ENCODE measurements around the gene MPRIP.

Gene MPRIP

DNA sequence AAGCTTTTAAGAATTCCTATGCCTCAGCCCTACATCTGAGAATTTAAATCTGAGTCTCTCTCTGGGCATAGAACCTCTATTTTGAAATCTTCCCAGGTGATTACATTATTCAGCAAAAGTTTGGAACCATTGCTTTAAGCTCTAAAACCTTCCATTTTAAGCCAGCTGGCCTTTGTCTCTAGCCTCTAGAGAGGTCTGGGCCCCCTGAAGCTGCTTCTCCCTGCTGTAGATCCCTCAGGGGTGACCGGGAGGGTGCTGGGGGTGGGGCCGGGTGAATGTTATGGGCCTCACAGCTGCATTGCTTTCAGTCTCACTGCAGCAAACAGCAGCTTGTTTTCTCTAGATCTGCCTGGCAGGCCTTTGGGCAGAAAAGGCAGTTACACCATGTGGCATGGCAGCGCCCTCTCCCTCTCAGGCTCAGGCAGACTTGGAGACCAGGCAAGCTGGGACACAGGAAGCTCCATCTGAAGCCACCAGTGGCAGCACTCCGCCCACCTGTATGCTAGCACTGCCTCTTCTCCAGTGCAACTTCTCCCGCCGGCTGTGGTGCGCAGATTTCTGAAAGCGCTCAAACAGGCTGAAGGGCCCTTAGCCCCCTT lies 66.3 kb downstream of the MPRIP start:
- H3K27ac ChIP-seq (ENCODE audit: extremely low read depth, low read depth, low read length), result 0 out of 2 replicates have a peak overlapping the region, but pooled peaks have one; percentile 22
- peaks cover 8% of the 10 kb centered on the region for H3K4me1 ChIP-seq (ENCODE audit: control insufficient read depth, insufficient read depth, low read length)
- CTCF ChIA-PET, result interaction anchor here (0.7 to 1.2 kb wide), 2 partner anchors 63 to 303 kb away, joined by 3 read pairs; no protein-coding TSS in a partner anchor
- H3K4me3 ChIP-seq (ENCODE audit: low read depth, low read length), result no peak overlapping the region
- H3K36me3 ChIP-seq (ENCODE audit: control insufficient read depth in 2 of 2, insufficient read depth in 1 of 2, low read length in 2 of 2), result peaks cover 0 to 24% of the 10 kb centered on the region in 2 experiments; a peak in 1 of 3 replicates
- H3K9me3 ChIP-seq (ENCODE audit: control insufficient read depth, insufficient read depth, low read depth, low read length), result no peaks in the 10 kb centered on the region
- POLR2A ChIA-PET, result no interaction called here
- TF ChIP-seq ZNF157 (tag by site-specific recombination; IDR thresholded peaks at IDR 0.05) (no peak), PRDM1 (tag by site-specific recombination; IDR thresholded peaks at IDR 0.05) (no peak), ZNF707 (tag by site-specific recombination; IDR thresholded peaks at IDR 0.05) (no peak), ZNF610 (tag by site-specific recombination; IDR thresholded peaks at IDR 0.05; ENCODE audit: borderline replicate concordance) (no peak), ZFP69B (tag by site-specific recombination; IDR thresholded peaks at IDR 0.05) (no peak), ZNF37A (tag by site-specific recombination; IDR thresholded peaks at IDR 0.05) (no peak), ZNF423 (tag by site-specific recombination; IDR thresholded peaks at IDR 0.05) (no peak), ZNF549 (tag by site-specific recombination; IDR thresholded peaks at IDR 0.05) (no peak), ZNF266 (tag by site-specific recombination; IDR thresholded peaks at IDR 0.05; ENCODE audit: low read depth) (no peak), ZNF776 (tag by site-specific recombination; IDR thresholded peaks at IDR 0.05; ENCODE audit: borderline replicate concordance) (no peak), ZIC2 (tag by site-specific recombination; IDR thresholded peaks at IDR 0.05) (0 out of 2 replicates have a peak, but pooled peaks have one; percentile 18), ZNF221 (tag by site-specific recombination; IDR thresholded peaks at IDR 0.05; ENCODE audit: borderline replicate concordance) (no peak), ZNF658 (tag by site-specific recombination; IDR thresholded peaks at IDR 0.05) (no peak), ZNF114 (tag by site-specific recombination; IDR thresholded peaks at IDR 0.05) (no peak), ZNF596 (tag by site-specific recombination; IDR thresholded peaks at IDR 0.05) (no peak), ZNF24 (tag by site-specific recombination; IDR thresholded peaks at IDR 0.05) (no peak), SCRT2 (tag by site-specific recombination; IDR thresholded peaks at IDR 0.05) (peak; percentile 68; the same call in 1 of the 2 replicates), ZNF530 (tag by site-specific recombination; IDR thresholded peaks at IDR 0.05; ENCODE audit: low read depth) (no peak), ZBTB20 (tag by site-specific recombination; IDR thresholded peaks at IDR 0.05) (no peak), ZNF501 (tag by site-specific recombination; IDR thresholded peaks at IDR 0.05) (no peak), ZNF10 (tag by site-specific recombination; IDR thresholded peaks at IDR 0.05) (no peak)
- TF ChIP-seq, protein P1, sequence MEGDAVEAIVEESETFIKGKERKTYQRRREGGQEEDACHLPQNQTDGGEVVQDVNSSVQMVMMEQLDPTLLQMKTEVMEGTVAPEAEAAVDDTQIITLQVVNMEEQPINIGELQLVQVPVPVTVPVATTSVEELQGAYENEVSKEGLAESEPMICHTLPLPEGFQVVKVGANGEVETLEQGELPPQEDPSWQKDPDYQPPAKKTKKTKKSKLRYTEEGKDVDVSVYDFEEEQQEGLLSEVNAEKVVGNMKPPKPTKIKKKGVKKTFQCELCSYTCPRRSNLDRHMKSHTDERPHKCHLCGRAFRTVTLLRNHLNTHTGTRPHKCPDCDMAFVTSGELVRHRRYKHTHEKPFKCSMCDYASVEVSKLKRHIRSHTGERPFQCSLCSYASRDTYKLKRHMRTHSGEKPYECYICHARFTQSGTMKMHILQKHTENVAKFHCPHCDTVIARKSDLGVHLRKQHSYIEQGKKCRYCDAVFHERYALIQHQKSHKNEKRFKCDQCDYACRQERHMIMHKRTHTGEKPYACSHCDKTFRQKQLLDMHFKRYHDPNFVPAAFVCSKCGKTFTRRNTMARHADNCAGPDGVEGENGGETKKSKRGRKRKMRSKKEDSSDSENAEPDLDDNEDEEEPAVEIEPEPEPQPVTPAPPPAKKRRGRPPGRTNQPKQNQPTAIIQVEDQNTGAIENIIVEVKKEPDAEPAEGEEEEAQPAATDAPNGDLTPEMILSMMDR (tag by site-specific recombination; IDR thresholded peaks at IDR 0.05), result peak; percentile 45
- TF ChIP-seq, protein P2, sequence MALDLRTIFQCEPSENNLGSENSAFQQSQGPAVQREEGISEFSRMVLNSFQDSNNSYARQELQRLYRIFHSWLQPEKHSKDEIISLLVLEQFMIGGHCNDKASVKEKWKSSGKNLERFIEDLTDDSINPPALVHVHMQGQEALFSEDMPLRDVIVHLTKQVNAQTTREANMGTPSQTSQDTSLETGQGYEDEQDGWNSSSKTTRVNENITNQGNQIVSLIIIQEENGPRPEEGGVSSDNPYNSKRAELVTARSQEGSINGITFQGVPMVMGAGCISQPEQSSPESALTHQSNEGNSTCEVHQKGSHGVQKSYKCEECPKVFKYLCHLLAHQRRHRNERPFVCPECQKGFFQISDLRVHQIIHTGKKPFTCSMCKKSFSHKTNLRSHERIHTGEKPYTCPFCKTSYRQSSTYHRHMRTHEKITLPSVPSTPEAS (tag by site-specific recombination; IDR thresholded peaks at IDR 0.05), result no peak
- TF ChIP-seq, protein P3, sequence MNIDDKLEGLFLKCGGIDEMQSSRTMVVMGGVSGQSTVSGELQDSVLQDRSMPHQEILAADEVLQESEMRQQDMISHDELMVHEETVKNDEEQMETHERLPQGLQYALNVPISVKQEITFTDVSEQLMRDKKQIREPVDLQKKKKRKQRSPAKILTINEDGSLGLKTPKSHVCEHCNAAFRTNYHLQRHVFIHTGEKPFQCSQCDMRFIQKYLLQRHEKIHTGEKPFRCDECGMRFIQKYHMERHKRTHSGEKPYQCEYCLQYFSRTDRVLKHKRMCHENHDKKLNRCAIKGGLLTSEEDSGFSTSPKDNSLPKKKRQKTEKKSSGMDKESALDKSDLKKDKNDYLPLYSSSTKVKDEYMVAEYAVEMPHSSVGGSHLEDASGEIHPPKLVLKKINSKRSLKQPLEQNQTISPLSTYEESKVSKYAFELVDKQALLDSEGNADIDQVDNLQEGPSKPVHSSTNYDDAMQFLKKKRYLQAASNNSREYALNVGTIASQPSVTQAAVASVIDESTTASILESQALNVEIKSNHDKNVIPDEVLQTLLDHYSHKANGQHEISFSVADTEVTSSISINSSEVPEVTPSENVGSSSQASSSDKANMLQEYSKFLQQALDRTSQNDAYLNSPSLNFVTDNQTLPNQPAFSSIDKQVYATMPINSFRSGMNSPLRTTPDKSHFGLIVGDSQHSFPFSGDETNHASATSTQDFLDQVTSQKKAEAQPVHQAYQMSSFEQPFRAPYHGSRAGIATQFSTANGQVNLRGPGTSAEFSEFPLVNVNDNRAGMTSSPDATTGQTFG (tag by site-specific recombination; IDR thresholded peaks at IDR 0.05; ENCODE audit: borderline replicate concordance), result no peak
- TF ChIP-seq, protein P4, sequence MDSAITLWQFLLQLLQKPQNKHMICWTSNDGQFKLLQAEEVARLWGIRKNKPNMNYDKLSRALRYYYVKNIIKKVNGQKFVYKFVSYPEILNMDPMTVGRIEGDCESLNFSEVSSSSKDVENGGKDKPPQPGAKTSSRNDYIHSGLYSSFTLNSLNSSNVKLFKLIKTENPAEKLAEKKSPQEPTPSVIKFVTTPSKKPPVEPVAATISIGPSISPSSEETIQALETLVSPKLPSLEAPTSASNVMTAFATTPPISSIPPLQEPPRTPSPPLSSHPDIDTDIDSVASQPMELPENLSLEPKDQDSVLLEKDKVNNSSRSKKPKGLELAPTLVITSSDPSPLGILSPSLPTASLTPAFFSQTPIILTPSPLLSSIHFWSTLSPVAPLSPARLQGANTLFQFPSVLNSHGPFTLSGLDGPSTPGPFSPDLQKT (IDR thresholded peaks at IDR 0.05; ENCODE audit: borderline replicate concordance, low read depth, low read length), result no peak
- TF ChIP-seq, protein P5, sequence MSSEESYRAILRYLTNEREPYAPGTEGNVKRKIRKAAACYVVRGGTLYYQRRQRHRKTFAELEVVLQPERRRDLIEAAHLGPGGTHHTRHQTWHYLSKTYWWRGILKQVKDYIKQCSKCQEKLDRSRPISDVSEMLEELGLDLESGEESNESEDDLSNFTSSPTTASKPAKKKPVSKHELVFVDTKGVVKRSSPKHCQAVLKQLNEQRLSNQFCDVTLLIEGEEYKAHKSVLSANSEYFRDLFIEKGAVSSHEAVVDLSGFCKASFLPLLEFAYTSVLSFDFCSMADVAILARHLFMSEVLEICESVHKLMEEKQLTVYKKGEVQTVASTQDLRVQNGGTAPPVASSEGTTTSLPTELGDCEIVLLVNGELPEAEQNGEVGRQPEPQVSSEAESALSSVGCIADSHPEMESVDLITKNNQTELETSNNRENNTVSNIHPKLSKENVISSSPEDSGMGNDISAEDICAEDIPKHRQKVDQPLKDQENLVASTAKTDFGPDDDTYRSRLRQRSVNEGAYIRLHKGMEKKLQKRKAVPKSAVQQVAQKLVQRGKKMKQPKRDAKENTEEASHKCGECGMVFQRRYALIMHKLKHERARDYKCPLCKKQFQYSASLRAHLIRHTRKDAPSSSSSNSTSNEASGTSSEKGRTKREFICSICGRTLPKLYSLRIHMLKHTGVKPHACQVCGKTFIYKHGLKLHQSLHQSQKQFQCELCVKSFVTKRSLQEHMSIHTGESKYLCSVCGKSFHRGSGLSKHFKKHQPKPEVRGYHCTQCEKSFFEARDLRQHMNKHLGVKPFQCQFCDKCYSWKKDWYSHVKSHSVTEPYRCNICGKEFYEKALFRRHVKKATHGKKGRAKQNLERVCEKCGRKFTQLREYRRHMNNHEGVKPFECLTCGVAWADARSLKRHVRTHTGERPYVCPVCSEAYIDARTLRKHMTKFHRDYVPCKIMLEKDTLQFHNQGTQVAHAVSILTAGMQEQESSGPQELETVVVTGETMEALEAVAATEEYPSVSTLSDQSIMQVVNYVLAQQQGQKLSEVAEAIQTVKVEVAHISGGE (tag by site-specific recombination; conservative IDR thresholded peaks at IDR 0.05; ENCODE audit: low read depth), result no peak
- TF ChIP-seq, protein P6, sequence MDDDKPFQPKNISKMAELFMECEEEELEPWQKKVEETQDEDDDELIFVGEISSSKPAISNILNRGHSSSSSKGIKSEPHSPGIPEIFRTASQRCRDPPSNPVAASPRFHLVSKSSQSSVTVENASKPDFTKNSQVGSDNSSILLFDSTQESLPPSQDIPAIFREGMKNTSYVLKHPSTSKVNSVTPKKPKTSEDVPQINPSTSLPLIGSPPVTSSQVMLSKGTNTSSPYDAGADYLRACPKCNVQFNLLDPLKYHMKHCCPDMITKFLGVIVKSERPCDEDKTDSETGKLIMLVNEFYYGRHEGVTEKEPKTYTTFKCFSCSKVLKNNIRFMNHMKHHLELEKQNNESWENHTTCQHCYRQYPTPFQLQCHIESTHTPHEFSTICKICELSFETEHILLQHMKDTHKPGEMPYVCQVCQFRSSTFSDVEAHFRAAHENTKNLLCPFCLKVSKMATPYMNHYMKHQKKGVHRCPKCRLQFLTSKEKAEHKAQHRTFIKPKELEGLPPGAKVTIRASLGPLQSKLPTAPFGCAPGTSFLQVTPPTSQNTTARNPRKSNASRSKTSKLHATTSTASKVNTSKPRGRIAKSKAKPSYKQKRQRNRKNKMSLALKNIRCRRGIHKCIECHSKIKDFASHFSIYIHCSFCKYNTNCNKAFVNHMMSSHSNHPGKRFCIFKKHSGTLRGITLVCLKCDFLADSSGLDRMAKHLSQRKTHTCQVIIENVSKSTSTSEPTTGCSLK (tag by site-specific recombination; IDR thresholded peaks at IDR 0.05), result no peak
